NCI-H460 (cell line): ENCODE data around the gene KLRC2. TPM values are rescaled to one million over a fixed set of nuclear protein-coding genes. Genes with fewer than 3 reads are reported as not detected.

Experiments used
- total RNA-seq: library from RNA; depleted of rRNA; stranded (reverse); fragments of >200 nt; shearing (Covaris generic); gene quantifications from 2 replicates; pipeline ENCODE4 v1.2.3, GENCODE V29; 2014; rRNA removed

The KLRC2 gene
- total RNA-seq, 1 experiment from 2014 or later = 0.22 TPM

Other genes with a start within 250 kb of the KLRC2 start
- gene GABARAPL1, start 223.1 kb downstream of the KLRC2 start, total RNA-seq = 38.1 and 42.7 TPM in 2 replicates
- gene KLRD1, start 128.1 kb downstream of the KLRC2 start, total RNA-seq = not detected in 2 replicates
- gene KLRK1, start 46.0 kb downstream of the KLRC2 start, total RNA-seq = not detected in 2 replicates
- not detected in 2 replicates for gene KLRC4, start 26.3 kb downstream of the KLRC2 start, total RNA-seq
- 0.46 TPM in 1 of 2 replicates, not detected in the other for gene KLRC3, start 15.4 kb downstream of the KLRC2 start, total RNA-seq
- gene KLRC1, start 17.4 kb upstream of the KLRC2 start, total RNA-seq = 0.25 TPM in 1 of 2 replicates, not detected in the other
- gene EIF2S3B, start 69.9 kb upstream of the KLRC2 start, total RNA-seq = 2.5 TPM in 2 replicates
- gene MAGOHB, start 177.6 kb upstream of the KLRC2 start, total RNA-seq = 41.6 and 47.6 TPM in 2 replicates
- gene STYK1, start 238.0 kb upstream of the KLRC2 start, total RNA-seq = 0.38 and 0.89 TPM in 2 replicates